Suppressor macrophage treated with lipopolysaccharide for 1 hour (primary cell): ENCODE data around the gene LMNTD1.
A peak's percentile ranks its signal among the peaks of the same experiment; 100 is the strongest.
"Not testable (repeated sequence)": the region's sequence is repeated elsewhere in the genome, so short reads cannot be mapped to it uniquely, and the experiment has no call there.

Experiments used
- DNase-seq, 3 donors: peaks; one replicate each; pipeline ENCODE4 v3.0.0-alpha.2; 2020 to 2022

LMNTD1 gene, protein sequence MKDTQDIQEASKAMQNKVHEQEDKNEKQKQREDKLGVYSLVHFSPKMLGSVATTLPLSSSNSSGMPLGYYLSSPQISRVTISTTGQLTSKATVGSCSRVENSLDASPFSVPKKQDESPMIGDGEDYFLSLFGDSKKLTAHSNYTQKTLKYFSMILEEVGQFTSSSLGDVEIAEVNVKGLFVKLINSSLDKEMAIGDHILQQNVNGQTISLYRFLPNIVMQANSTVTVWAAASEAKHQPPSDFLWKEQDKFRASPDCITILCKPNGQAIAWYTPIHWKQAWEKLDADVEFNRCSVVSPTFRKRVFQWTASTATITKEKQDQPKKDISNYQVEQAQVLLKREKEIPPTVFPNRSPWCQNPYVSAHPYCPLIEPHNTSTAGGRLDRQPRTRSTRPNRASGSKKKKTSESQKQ

DNA sequence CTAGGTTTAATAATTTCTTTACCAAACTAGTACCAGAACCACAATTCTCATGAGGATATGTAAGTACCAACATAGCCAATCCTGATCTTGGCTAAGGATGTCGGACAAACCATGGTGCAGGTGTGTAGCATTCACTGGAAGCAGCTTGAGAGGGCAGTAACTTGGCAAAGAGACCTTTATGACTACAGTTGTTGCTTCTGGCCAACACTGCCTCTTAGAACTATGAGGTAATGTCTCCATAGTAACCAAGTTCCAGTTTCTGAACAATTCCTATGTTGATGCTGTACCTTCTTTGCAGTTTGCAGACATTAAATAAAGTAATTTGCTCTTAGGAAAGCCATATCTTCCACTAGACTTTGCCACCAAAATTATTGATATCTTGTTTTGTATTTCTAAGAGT, at the start of gene LMNTD1:
Gene LMNTD1 (minus strand): TSS at position 186 of the 400 bp plus-strand sequence. CDS start 324 bp downstream, outside the sequence.
- no peak for DNase-seq

DNA sequence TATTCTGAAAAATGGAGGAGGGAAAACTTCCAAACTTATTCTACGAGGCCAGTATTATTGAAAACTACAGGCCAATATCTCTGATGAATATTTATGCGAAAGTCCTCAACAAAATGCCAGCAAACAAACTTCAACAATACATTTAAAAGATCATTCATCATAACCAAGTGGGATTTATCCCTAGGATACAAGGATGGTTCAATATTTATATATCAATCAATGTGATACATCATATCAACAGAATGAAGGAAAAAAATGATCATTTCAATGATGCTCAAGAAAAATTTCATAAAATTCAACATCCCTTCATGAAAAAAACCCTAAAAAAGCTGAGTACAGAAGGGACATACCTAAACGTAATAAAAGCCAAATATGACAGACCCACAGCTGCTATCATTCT, 45.9 kb upstream of the LMNTD1 start:
- DNase-seq, result no peak

DNA sequence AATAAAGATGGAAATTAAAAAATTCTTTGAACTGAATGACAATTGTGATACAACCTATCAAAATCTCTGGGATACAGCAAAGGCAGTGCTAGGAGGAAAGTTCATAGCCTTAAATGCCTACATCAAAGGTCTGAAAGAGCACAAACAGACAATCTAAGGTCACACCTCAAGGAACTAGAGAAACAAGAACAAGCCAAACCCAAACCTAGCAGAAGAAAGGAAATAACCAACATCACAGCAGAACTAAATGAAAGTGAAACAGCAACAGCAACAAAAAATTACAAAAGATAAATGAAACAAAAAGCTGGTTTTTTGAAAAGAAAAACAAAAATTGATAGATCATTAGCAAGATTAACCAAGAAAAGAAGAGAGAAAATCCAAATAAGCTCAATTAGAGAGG, 42.4 kb upstream of the LMNTD1 start:
- not testable (repeated sequence) for DNase-seq

DNA sequence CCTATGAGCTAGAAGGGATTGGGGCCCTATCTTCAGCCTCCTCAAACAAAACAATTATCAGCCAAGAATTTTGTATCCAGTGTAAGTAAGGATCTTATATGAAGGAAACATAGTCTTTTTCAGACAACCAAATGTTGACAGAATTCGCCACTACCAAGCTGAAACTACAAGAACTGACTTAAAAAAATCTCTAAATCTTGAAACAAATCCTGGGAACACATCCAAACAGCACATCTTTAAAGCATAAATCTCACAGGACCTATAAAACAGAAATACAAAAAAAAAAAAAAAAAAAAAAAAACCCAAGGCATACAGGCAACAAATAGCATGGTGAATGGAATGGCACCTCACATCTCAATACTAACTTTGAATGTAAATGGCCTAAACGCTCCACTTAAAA, 41.3 kb upstream of the LMNTD1 start:
- no peak for DNase-seq

DNA sequence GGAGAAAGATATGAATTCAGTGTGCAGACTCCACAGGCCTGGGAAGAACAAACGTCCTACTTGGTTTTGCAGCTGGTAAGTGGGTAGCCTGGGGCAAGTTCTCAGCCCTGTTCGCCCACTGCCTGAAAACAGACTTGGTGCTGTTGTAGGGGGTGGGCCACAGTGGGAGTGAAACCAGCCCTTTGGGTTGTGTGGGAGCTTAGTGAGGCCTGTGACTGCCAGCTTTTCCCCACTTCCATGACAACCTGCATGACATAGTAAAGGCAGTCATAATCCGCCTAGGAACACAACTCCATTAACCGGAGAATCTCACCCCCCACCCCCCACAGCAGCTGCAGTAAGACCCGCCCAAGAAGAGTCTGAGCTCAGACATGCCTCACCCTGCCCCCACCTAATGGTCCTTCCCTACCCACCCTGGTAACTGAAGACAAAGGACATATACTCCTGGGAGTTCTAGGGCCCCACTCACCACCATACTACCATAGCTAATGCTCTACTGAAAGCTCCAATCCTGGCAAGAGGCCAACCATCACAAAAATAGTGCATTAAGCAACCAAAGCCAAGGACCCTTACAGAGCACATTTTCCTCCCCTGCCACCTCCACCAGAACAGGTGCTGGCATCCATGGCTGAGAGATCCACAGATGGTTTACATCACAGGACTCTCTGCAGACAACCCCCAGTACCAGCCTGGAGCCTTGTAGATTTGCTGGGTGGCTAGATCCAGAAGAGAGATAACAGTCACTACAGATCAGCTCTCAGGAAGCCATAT, 39.8 kb upstream of the LMNTD1 start:
- no peak for DNase-seq

DNA sequence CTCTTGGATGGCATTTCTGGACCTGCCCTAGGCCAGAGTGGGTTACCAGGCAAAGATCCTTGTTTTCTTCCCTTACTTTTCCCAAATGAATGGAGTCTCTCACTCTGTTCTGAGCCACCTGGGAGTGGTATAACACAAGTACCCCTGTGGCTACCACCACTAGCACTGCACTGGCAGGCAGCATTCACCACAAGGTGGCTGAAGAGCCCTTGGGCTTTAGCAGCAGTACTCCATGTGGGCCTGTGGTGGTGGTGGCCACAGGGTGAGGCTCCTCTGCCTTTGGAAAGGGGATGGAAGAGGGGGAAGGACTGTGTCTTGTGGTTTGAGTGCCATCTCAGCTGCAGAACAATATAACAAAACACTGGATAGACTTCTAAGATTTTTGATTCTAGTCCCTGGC, 38.1 kb upstream of the LMNTD1 start:
- DNase-seq, result no peak

DNA sequence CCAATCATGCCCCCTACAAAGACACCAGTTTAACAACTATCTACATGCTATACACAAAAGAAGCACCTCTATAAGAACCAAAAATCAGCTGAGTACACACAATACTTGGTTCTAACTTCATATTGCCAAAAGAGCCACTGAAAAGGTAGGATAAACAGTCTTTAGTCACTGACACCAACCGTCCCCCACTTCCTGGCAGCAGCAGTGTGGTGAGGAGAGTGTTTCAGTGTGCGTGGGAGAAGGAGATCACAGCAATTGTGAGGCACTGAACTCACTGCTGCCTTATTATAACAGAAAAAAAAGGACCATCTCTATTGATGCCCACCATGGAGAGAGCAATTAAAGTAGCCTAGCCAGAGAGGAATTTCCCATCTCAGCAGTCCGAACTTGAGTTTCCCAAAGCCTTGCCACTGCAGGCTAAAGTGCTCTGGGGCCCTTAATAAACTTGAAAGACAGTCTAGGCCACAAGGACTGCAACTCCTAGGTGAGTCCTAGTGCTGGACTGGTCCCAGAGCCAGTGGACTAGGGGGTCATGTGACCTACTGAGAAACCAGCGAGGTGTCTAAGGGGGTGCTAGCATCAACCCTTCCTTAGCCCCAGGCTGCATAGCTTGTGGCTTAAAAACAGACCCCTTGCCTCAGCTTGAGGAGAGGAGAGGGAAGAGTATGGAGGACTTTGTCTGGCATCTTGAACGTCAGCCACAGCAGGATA, 37.1 kb upstream of the LMNTD1 start:
- DNase-seq, result peak in 2 of 3 donors; percentile 11 to 20

DNA sequence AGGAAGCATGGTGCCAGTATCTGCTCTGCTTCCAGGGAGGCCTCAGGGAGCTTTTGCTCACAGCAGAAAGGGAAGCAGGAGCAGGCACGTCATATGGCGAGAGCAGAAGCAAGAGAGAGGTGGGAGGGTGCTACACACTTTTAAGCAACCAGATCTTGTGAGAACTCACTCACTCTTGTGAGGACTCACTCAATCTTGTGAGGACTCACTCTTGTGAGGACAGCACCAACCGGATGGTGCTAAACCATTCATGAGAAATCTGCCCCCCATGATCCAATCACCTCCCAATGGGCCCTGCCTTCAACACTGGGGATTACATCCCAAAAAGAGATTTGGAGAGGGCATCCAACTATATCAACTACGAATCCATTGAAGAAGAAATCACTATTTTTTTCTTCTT, 34.3 kb upstream of the LMNTD1 start:
- DNase-seq, result no peak

DNA sequence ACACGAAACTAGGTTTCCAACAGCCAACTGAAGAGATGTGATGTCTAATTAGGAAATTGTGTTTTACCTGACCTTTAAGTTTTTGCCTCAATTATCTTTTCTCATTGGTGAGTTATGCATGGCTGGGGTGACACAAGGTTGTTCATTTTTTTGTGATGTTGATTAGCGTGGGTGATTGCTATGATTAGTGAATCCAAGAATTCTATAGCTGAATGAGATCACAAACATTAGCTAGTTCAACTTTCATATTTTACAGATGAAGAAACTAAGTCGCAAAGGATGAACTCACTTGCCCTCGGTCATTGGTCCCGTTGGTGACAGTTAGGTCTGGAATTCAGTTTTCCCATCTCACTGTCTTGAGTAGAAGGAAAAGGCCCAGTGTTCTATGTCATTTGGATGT, 32.6 kb upstream of the LMNTD1 start:
- DNase-seq, result no peak

DNA sequence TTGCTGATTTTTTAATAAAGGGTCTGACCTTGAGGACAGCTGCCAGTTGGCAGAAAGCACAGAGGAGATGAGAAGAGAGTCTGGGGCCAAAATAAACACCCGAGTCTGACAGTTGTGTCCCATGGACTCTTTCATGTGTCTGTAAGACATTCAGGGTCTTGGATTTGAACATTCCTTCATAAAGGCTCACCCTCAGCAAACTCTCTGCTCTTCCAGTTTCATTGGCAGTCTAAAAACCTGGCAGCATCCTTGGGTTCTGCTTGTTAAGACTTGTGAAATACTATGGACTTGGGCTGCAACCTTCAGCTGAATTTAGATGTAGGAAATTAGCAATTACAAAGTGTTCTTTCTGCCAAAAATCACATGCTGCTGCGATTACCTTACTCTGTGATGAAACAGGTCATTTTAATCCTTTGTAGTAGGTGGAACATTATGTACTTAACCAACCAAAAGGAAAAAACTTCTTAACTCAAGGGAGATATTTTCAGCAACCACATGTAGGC, 32.0 kb upstream of the LMNTD1 start:
- no peak for DNase-seq

DNA sequence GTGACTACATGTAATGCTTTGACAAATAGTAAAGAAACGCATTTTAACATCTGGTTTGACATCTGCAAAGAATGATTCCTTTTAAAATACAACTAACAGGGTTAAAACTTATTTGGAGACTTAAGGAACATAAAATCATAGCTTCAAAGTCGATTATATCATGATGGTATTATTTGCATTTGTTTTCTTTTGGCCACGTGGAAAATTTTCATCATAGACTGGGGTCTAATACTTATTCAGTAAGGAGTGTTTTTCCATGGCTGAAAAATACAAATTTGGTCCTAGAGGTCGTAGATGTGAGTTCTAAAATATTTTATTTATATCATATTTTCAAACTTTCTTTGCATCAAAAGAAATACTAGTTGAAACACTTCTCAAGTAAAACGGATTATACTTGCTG, 31.5 kb upstream of the LMNTD1 start:
- DNase-seq, result no peak

DNA sequence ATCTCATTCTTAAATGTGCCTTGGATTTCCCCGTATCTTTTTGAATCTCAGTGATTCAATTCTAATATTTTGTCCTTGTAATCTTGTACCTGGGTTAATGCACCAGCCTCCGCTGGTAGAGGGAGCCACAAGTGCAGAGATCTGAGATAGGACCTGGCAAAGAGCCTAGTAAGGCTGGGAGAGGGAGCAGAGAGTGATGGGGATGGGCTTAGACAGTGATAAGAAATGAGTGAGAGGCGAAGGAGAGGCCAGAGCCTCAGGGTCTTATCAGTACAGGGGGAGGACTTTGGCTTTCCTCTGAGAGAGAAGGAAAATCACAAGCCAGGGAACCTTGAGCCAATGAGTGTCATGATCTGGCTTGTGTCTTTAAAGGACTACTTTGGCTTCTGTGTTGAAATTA, 30.5 kb upstream of the LMNTD1 start:
- no peak for DNase-seq

DNA sequence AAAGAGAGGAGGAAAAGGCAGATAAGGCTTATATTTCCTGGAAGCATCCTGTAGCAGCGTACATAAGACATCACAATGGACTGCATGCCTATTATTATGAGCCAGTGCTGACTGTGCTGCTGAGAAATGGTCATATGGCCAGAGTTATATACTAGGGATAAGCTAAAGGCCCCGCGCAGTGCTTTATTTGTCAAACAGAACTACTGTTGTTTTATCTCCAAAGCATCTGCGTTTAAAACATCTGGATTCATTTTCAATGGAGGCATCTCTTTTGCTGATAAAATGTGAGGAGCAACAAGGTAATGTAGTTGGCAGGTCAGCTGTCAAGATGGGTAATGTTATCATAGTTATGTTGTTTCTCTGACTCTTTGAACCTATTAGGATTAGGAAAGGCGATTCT, 28.0 kb upstream of the LMNTD1 start:
- DNase-seq, result no peak

DNA sequence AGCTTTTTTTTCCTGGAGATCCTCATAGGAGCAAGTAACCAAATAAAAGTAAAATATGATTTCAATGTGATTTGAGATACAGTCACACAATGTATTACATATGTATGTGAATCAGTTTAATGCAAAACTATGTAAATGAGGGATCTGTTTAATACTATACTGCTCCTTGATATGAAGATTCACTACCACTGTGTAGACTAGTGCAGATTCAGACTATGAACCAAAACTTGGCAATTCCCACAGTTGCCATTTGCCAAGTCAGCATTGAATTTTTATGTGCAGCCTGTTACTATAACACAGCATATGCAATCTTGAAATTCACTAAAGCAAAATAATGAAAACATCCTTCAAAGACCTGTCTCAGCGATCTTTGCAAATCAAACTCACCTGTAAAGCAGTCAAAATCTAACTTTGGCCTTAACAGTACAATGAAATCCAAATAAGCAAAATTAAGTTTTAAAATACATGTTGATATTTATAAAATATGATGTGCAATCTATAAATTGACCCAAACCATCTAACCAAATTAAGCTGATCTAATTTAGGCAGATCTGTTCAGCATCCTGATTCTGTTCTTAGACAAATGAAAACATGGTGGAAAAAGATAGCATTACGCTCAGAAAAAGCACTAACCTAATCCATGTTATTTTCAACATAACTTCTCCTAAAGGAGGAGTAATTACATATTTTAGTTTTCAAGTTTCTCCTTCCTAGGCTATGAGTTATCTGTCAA, 25.5 kb upstream of the LMNTD1 start:
- DNase-seq, result no peak

DNA sequence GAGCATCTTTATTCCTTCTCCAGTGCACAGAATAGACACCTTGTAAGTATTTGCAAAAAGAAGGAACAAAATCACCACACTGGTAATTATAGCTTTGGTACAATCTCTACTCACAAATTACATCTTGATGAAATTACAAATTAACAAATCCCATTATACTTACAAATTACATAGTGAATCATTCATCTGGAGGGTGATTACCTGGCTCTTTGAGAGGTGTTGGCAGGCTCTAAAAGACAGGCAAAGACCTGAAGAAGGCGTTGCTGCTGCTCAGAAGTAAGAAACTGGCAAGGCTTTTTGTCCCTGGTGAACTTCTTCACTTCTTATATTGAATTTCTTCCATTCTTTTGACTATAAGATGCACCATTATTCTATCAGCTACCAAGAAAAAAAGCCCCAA, 21.7 kb upstream of the LMNTD1 start:
- no peak for DNase-seq

DNA sequence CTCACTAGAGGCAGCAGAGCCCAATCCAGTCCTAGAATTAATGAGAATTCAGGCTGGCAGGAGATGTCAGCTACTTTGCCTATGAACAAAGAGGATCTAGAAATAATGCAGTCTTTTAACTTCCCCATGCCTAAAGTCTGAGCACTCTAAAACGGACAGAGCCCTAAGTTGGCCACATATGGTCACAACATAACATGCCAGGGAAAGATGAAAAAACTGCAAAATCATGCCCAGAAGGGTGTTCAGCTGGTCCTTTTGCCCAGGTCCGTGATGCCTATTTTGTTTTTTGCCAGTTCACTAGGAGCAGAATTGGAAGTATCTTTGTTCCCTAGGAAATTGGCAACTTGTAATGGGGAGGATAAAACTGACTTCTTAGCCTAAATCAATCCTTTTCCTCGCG, 20.3 kb upstream of the LMNTD1 start:
- no peak for DNase-seq

DNA sequence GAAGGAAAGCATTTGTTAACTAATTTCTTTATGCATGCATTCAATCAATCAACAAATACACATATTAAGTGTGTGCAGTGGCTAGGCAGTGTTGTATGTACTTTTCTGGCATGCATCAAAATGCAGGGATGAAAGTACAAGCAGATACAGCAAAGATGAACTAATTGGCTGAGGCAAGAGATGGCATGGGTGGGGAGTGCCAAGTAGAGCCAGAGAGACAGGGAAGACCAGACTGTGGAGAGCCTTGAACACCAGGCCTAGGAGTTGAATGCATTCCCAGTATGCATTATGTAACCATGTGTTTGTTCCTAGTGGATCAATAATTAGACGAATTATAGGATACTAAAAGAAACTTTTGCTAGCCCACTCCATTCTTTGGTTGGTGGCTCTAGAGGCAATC, 17.3 kb upstream of the LMNTD1 start:
- no peak for DNase-seq

DNA sequence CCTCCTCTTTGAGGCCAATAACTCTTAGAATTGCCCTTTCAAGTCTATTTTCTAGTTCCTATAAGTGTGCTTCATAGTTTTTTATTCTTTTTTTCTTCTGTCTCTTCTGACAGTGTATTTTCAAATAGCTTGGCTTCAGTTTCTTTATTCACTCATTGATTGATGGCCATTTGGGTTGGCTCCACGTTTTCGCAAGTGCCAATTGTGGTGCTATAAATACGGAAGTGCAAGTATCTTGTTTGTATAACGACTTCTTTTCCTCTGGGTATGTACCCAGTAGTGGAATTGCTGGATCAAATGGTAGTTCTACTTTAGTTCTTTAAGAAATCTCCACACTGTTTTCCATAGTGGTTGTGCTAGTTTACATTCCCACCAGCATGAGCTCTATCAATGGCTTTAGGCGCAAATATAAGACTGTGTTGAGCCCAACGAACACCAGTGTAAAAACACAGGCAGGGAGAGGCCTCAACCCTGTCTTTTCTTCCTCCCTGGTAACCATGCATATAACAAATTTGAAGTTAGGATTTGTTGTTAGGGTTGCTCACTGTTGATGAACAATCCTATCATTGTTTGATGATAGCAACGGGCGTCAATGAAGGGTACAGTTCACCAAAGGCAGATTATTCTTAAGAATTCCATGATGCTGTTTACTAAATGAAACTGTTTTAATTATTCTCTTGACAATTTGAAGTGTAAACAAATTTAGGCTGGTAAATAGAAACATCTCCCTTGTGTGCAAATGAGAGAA, 13.3 kb upstream of the LMNTD1 start:
- DNase-seq, result no peak

DNA sequence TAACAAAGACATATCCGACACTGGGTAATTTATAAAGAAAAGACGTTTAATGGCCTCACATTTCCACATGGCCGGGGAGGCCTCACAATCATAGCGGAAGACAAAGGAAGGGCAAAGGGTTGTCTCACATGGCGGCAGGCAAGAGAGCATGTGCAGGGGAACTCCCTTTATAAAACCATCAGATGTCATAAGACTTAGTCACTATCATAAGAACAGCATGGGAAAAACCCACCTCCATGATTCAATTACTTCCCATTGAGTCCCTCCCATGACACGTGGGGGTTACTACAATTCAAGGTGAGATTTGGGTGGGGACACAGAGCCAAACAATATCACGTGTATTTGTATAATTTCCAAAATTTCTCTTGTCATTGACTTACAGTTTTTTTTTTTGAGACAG, 5.5 kb upstream of the LMNTD1 start:
- peak; percentile 50 to 66 (median 57) for DNase-seq

DNA sequence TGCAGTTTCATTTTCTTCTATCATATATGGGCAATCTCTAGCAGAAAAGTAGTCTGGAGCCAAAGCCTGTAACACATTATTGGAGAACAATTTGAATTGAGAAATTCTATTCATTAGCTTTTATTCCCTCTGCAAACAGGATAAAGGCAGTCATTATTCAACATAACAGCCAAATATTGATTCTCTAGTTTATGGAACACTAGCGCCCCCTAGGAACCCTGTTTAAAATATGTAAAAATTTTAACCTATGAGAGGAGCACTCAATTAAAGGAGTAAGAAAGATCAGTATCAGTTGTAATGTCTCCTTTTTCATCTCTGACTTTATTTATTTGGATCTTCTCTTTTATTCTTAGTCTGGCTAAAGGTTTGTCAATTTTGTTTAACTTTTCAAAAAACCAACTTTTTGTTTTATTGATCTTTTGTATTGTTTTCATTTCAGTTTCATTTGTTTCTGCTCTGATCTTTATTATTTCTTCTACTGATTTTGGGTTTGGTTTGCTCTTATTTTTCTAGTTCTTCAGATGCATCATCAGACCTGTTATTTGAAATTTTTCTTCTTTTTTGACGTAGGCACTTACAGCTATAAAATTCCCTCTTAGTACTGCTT, 4.8 kb upstream of the LMNTD1 start:
- peak; percentile 60 to 79 (median 65) for DNase-seq

DNA sequence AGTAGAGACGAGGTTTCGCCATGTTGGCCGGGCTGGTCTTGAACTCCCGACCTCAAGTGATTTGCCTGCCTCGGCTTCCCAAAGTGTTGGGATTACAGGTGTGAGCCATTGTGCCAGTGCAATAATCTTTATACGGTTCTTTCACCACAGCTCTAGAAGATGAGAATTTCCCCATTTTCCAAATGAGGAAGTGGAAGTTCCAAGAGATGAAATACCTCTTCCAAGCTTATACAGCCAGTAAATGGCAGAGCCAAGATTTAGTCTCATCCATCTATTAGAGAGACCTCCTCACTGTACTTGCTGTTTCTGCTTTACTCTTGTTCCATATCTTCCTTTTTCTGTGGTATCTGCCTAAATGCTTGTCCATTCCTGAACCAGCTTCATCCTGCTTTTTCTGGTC, 3.1 kb upstream of the LMNTD1 start:
- peak; percentile 43 to 63 (median 59) for DNase-seq

DNA sequence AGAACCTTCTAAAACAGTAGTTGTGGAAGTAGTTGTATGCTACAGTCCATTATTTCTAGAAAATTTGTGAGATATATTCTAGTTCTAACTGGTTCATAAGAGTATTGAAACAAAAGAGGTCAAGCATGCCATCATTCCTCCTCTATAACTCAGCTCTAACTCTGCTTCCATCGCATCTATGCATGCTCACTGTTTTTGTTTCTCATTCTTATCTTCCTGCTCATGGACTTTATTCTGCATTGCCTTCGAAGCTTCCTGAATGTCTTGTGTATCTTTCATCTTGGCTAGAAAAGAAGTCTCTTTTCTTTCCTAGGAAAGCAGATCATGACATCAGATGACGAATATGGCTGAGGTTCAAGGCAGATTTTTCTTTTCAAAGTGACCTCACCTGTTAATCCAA, 402 bp downstream of the LMNTD1 start:
- no peak for DNase-seq
